ENCODE measurements around the gene TEX101.

TEX101 gene

DNA sequence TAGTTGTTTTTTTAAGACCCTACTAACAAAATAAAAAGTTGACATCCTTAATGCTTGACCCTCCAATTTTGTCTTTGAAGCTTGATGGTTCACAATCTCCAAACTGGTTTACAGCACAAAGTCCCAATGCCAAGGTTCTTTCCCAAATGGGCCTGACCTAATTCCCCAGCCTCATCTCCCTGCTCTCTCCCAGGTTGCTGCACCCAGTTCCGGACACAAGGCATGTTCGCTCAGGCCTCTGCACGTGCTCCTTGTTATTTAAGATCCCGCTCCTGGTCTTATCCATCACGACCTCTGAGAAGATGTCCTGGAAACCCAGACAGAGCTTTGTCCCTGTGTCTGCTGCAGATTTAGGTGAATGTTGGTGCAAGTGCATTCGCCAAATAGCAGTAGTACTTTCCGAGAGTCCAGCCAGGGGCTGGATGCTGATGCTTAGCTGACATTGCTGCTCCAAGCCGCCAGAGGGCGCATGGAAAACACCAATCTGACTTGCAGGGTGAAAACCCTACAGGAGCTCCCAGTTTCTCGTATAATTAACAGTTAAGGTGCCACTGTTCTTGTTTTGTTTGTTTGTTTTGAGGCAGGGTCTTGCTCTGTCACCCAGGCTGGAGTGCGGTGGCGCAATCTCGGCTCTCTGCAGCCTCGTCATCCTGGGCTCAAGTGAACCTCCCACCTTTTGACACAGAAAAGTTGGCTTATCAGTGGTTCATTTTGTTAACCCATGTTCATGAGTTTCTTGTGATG lies 32.2 kb downstream of the TEX101 start:
- no peak for TF ChIP-seq ZFX (IDR thresholded peaks at IDR 0.05; ENCODE audit: borderline replicate concordance)
- TF ChIP-seq, protein P1, sequence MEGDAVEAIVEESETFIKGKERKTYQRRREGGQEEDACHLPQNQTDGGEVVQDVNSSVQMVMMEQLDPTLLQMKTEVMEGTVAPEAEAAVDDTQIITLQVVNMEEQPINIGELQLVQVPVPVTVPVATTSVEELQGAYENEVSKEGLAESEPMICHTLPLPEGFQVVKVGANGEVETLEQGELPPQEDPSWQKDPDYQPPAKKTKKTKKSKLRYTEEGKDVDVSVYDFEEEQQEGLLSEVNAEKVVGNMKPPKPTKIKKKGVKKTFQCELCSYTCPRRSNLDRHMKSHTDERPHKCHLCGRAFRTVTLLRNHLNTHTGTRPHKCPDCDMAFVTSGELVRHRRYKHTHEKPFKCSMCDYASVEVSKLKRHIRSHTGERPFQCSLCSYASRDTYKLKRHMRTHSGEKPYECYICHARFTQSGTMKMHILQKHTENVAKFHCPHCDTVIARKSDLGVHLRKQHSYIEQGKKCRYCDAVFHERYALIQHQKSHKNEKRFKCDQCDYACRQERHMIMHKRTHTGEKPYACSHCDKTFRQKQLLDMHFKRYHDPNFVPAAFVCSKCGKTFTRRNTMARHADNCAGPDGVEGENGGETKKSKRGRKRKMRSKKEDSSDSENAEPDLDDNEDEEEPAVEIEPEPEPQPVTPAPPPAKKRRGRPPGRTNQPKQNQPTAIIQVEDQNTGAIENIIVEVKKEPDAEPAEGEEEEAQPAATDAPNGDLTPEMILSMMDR (IDR thresholded peaks at IDR 0.05): peak; percentile 89
- no peak overlapping the region for H3K27ac ChIP-seq

DNA sequence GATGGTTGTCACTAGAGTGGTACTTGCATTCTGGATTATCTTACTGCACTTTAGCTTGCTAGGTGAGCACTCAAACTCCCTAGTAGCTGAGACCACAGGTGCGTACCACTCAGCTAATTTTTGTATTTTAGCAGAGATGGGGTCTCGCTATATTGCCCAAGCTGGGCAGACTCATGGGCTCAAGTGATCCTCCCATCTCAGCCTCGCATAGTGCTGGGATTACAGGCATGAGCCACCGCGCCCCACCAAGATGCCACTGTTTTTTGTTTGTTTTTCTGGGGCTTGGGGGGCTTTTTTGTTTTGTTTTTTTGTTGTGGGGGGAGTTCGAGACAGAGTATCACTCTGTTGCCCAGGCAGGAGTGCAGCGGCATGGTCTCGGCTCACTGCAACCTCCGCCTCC lies 33.0 kb downstream of the TEX101 start:
- H3K27ac ChIP-seq: no peak overlapping the region
- no peak for TF ChIP-seq ZFX (IDR thresholded peaks at IDR 0.05; ENCODE audit: borderline replicate concordance)
- TF ChIP-seq, protein P1 (IDR thresholded peaks at IDR 0.05): no peak

DNA sequence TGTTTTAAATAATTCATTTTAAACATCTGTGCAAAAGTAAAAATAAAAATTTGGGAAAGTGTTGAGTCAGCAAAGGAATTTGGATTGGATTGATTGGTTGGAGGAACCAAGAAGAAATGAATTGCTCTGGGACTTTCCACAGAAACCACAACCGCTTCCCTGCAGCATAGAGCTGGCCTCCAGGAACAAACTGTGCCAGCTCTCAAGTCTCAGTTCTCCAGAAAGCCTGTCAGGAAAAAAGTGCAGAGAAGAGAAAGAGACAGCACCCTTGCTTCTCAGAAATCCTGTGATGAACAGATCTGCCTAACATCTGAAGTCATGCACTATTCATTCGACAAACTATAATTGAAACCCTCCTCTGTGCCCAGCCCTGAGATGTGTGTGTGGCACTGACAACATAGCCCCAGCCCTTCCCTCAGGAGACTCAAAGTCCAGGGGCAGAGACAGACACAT lies 35.9 kb downstream of the TEX101 start:
- H3K27ac ChIP-seq: no peak overlapping the region
- TF ChIP-seq ZFX (IDR thresholded peaks at IDR 0.05; ENCODE audit: borderline replicate concordance): no peak
- TF ChIP-seq, protein P1 (IDR thresholded peaks at IDR 0.05): no peak

DNA sequence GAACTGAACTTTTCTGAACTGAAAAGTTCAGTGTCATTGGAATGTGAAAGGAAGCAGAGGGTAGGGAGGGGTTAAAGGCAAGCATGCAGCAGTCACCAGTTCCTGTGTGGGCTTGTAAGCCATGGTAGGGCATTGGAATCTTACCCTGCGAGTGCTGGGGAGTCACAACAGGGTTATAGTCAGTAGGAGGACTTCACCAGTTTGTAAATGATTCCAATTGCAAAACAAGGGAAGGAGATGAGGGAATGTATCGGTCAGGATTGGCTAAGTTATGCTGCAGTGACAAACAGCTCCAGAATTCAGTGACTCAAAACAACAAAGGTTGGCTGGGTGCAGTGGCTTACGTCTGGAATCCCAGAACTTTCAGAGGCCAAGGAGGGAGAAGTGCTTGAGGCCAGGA lies 37.9 kb downstream of the TEX101 start:
- H3K27ac ChIP-seq: no peak overlapping the region
- TF ChIP-seq, protein P1 (IDR thresholded peaks at IDR 0.05): no peak
- TF ChIP-seq ZFX (IDR thresholded peaks at IDR 0.05; ENCODE audit: borderline replicate concordance): no peak

DNA sequence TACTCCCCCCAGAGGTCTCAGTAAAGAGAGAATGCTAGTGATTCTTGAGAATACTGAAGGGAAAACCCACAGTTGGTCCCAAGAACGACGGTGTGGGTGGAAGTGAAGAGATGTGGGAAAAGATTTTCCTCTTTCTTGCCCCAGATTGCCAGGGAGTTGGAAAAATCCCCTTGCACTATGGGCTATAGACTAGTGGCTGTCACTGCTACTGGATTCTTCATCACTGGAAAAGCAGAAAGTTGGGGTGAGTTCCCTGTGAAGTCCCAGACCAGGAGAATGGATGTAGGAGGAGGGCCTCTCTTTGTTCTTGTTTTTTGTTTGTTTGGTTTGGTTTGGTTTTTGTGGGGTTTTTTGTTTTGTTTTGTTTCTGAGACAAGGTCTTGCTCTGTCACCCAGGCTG lies 39.3 kb downstream of the TEX101 start:
- H3K27ac ChIP-seq: no peak overlapping the region
- TF ChIP-seq, protein P1 (IDR thresholded peaks at IDR 0.05): no peak
- no peak for TF ChIP-seq ZFX (IDR thresholded peaks at IDR 0.05; ENCODE audit: borderline replicate concordance)

DNA sequence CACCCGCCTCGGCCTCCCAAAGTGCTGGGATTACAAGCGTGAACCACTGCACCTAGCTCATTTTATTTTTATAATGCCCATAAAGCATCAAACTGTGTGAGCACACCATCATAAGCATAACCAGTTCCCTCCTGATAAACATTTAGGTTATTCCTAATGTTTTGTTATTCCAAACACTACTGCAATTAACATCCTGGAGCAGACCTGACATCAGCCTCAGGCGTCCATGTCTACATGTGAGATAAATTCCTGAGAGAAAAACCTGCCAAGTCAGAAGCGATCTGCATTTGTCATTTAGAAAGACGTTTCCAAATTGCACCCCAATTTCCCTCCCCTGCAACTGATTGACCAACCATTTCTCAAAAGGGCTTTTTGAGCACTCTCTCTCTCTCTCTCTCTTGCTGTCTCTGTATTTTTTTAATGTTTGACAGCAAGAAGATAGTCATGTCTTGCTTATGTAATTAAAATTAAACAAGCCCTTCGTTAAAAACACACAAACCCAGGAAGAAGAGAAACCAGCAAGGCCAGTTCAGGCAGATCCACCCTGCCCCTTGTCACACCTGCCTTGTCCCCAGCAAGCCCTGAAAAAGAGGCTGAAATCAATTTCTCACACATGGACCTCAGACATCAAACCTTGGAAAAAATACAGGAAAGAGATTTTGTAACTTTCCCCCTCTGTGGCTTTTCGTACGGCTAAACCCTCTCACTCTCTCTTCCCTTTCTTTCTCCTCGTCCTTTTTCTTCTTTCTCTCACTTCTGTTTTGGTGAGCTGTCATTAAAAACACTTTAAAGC lies 40.8 kb downstream of the TEX101 start:
- TF ChIP-seq, protein P1 (IDR thresholded peaks at IDR 0.05): no peak
- no peak for TF ChIP-seq ZFX (IDR thresholded peaks at IDR 0.05; ENCODE audit: borderline replicate concordance)
- H3K27ac ChIP-seq: peak overlapping the region; percentile 79

DNA sequence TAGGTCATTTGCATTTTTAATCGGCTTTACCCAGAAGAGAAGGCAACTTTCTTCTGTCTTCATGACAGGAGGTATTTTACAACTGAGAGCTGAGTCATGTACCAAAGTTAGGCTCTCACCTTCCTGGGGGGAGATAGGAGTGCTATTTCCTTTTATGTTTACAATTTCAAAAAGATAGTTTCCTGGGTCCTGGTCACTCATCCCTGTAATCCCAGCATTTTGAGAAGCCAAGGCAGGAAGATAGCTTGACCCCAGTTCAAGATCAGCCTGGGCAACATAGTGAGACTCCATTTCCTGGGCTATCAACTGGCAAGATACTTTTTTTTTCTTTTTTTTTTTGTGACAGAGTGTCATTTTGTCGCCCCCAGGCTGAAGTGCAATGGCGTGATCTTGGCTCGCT lies 43.1 kb downstream of the TEX101 start:
- TF ChIP-seq ZFX (IDR thresholded peaks at IDR 0.05; ENCODE audit: borderline replicate concordance): no peak
- TF ChIP-seq, protein P1 (IDR thresholded peaks at IDR 0.05): no peak
- no peak overlapping the region for H3K27ac ChIP-seq

All from 22Rv1 (cell line).